HL-60 (cell line): ENCODE measurements around the gene FAM240B.

ENCODE experiments used
- DNase-seq, 2 experiments: peaks; one replicate each; pipeline ENCODE4 v3.0.0-alpha.2; 2010 to 2020; ENCODE audit warnings: low read depth in 1 of 2, low spot score in 1 of 2
- H3K27ac ChIP-seq: fragments of 250-450 bp; sonication (Bioruptor Pico); replicated peaks from 2 replicates; pipeline ENCODE4 v1.5.1; 2020; ENCODE audit warnings: mild to moderate bottlenecking, moderate library complexity
- H3K27me3 ChIP-seq: fragments of 250-450 bp; sonication (Bioruptor Pico); 2 replicates; pipeline ENCODE4 v1.5.1; 2021; ENCODE audit warnings: mild to moderate bottlenecking, moderate library complexity; ENCODE audit not compliant: insufficient read depth, poor library complexity, severe bottlenecking
- H3K4me3 ChIP-seq: replicated peaks from 2 replicates; pipeline ENCODE4 v1.5.1; 2011; ENCODE audit warnings: mild to moderate bottlenecking, control low read depth, low read length; ENCODE audit not compliant: insufficient read depth
- GABPA ChIP-seq: IDR thresholded peaks from 2 replicates; pipeline ENCODE4 v1.6.1; 2012; ENCODE audit warnings: low read depth
- POLR2AphosphoS5 ChIP-seq: IDR thresholded peaks from 2 replicates; pipeline ENCODE4 v1.6.1; 2012; ENCODE audit warnings: low read depth
- SPI1 ChIP-seq: IDR thresholded peaks from 2 replicates; pipeline ENCODE4 v1.6.1; 2012; ENCODE audit warnings: low read depth, mild to moderate bottlenecking, borderline replicate concordance
- TF ChIP-seq, protein P1 (sequence below): IDR thresholded peaks from 2 replicates; pipeline ENCODE4 v1.6.1; 2012; ENCODE audit warnings: low read depth; ENCODE audit not compliant: insufficient replicate concordance
- TF ChIP-seq, protein P2 (sequence below): IDR thresholded peaks from one replicate; pipeline ENCODE4 v1.5.1; 2011; ENCODE audit warnings: low read length, control low read depth, inconsistent platforms; ENCODE audit not compliant: insufficient read depth

The FAM240B gene

DNA sequence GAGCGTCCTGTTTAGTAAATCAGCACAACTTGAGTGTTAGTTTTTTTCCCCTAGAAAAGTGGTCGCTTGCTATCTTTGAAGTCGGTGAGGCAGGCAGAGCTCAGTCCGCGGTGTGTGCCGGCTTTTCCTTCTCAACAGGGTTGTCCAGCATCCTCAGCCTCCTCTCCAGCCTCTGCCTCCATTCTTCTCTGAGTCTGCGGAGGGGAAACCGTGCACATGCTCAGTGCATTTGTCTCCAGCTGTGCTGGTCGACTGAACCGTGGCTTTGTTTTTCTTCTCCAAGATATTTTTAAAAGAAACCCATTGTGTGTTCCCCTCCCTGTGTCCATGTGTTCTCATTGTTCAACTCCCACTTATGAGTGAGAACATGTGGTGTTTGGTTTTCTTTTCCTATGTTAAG lies 25.3 kb downstream of the FAM240B start:
- no peaks in the 10 kb centered on the region for H3K27me3 ChIP-seq
- H3K27ac ChIP-seq = no peak overlapping the region
- H3K4me3 ChIP-seq = no peak overlapping the region
- DNase-seq = no peak
- TF ChIP-seq, protein P1, sequence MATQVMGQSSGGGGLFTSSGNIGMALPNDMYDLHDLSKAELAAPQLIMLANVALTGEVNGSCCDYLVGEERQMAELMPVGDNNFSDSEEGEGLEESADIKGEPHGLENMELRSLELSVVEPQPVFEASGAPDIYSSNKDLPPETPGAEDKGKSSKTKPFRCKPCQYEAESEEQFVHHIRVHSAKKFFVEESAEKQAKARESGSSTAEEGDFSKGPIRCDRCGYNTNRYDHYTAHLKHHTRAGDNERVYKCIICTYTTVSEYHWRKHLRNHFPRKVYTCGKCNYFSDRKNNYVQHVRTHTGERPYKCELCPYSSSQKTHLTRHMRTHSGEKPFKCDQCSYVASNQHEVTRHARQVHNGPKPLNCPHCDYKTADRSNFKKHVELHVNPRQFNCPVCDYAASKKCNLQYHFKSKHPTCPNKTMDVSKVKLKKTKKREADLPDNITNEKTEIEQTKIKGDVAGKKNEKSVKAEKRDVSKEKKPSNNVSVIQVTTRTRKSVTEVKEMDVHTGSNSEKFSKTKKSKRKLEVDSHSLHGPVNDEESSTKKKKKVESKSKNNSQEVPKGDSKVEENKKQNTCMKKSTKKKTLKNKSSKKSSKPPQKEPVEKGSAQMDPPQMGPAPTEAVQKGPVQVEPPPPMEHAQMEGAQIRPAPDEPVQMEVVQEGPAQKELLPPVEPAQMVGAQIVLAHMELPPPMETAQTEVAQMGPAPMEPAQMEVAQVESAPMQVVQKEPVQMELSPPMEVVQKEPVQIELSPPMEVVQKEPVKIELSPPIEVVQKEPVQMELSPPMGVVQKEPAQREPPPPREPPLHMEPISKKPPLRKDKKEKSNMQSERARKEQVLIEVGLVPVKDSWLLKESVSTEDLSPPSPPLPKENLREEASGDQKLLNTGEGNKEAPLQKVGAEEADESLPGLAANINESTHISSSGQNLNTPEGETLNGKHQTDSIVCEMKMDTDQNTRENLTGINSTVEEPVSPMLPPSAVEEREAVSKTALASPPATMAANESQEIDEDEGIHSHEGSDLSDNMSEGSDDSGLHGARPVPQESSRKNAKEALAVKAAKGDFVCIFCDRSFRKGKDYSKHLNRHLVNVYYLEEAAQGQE = no peak
- TF ChIP-seq, protein P2, sequence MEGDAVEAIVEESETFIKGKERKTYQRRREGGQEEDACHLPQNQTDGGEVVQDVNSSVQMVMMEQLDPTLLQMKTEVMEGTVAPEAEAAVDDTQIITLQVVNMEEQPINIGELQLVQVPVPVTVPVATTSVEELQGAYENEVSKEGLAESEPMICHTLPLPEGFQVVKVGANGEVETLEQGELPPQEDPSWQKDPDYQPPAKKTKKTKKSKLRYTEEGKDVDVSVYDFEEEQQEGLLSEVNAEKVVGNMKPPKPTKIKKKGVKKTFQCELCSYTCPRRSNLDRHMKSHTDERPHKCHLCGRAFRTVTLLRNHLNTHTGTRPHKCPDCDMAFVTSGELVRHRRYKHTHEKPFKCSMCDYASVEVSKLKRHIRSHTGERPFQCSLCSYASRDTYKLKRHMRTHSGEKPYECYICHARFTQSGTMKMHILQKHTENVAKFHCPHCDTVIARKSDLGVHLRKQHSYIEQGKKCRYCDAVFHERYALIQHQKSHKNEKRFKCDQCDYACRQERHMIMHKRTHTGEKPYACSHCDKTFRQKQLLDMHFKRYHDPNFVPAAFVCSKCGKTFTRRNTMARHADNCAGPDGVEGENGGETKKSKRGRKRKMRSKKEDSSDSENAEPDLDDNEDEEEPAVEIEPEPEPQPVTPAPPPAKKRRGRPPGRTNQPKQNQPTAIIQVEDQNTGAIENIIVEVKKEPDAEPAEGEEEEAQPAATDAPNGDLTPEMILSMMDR = no peak
- TF ChIP-seq POLR2AphosphoS5 (no peak), SPI1 (no peak), GABPA (no peak)

DNA sequence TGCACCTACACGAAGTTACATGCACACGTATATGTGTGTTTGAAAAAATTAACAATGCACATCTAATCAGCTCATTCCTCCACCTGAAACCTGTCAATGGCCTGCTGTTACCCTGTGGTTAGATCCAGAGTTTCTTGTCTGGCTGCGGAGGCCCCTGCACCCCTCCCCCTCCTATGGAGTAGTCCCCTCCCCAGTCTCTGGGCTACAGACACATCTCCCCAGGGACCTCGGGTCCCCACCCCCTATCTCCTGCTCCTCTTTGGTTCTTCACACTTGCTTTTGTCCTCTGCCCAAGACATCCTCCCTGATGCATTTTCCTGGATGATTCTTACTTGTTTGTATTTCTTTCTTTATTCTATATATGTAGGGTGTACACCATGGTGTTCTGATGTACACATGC lies 27.2 kb downstream of the FAM240B start:
- TF ChIP-seq GABPA = no peak
- no peak for TF ChIP-seq SPI1
- TF ChIP-seq, protein P1 = no peak
- no peak for TF ChIP-seq POLR2AphosphoS5
- TF ChIP-seq, protein P2 = no peak
- H3K4me3 ChIP-seq = no peak overlapping the region

DNA sequence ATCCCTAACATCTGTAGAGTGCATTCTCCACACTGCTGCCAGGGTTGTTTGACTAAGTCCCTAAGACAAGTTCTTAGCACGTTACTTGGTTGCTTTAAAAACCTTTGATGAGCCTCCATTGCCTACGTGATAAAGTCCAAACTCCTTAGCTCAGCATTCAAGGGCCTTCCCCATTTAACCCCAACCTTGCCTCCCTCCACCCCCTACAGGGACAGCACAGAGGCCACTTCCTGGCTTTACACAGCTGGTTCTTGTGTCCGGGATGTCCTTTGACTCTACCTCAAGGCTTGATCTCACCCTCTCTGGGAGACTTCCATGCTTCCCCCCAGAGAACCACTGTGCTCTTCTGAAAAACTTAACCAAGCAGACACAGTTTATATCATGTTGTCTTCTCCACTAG lies 29.4 kb downstream of the FAM240B start:
- no peak for TF ChIP-seq POLR2AphosphoS5
- no peak for TF ChIP-seq SPI1
- no peak for TF ChIP-seq GABPA
- TF ChIP-seq, protein P2 = no peak
- TF ChIP-seq, protein P1 = no peak
- H3K27me3 ChIP-seq = no peaks in the 10 kb centered on the region
- H3K27ac ChIP-seq = no peak overlapping the region
- H3K4me3 ChIP-seq = no peak overlapping the region
- DNase-seq = no peak

More for the DNA sequence above, 27.2 kb downstream of the FAM240B start:
- no peaks in the 10 kb centered on the region for H3K27me3 ChIP-seq
- no peak overlapping the region for H3K27ac ChIP-seq
- no peak for DNase-seq
